T-helper 2 cell (primary cell): ENCODE data around the gene SNX4.
A peak's percentile ranks its signal among the peaks of the same experiment; 100 is the strongest.
"Not testable (repeated sequence)": the region's sequence is repeated elsewhere in the genome, so short reads cannot be mapped to it uniquely, and the experiment has no call there.

Source experiments
- DNase-seq, 5 experiments: peaks; one replicate each; pipeline versions ENCODE4 v3.0.0 to v3.0.0-alpha.2; 2012 to 2022
- total RNA-seq, 2 donors: gene quantifications; one replicate each; lab custom pipeline; 2026; lab: John Stamatoyannopoulos, UW

SNX4 gene
- 18.4 to 21.7 reads per million in 2 donors for total RNA-seq

DNA sequence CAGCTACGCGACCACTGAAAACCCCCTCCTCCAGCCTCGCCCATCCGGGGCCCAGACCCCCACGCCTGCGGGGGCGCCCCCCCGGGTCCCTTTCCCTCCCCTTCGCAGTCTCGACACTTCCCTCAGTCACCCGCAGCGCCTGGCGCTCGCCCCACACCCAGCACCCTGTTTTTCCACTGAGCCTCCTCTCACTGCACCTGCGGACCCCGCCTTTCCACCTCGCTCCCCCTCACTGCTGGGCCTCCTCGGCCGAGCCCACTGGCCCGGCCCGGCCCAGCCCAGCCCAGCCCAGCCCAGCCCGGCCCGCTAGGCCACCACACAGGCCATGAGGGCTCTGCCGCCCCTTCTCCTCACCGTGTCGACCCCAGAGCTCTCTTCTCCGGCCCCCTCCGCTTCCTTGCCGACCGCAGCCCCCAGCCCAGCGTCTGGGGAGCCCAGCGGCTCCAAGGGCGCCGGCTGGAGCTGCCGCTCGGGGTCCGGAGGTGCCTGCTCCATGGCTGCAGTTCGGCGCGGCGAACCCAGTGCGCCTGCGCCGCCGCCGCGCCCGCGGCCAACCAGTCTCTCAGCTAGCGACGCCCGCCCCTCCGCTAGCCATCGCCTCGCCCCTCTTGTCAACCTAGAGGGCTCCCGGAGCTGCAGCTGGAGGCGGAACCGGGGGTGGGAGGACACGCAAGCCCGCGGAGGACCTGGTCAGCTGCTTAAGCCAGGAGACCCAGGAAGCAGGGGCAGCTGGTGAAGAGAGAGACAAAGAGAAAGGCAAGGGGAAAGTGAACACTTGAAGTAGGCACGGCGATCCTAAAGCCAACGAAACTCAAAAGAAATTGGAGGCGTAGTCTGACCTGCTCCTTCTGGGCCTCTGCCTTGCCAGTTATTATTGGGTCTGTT is at the start of gene SNX4:
TSS of gene SNX4 (minus strand) at position 525 of the 885 bp plus-strand sequence. CDS start at position 495, 30 bp downstream.
- peak; percentile 74 to 92 (median 79) for DNase-seq

DNA sequence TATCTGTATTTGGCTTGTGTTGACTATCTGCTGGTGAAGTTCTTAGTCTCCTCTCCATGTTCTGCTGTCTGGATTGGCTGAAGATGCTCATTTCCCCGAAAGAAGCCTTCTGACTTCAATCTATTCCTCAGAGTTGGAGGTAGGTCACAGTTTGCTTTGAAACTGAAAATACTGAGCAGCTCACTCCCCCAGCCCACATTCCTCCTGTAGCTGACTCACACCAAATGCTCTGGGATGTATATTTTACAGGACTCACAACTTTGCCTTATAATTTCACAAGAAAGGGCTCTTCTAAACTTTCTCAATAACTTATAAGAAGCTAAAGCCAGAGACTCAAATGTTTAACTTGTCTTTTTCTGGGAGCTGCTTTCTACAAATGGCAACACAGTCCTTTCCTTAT is 36.3 kb upstream of the SNX4 start:
- DNase-seq = no peak

DNA sequence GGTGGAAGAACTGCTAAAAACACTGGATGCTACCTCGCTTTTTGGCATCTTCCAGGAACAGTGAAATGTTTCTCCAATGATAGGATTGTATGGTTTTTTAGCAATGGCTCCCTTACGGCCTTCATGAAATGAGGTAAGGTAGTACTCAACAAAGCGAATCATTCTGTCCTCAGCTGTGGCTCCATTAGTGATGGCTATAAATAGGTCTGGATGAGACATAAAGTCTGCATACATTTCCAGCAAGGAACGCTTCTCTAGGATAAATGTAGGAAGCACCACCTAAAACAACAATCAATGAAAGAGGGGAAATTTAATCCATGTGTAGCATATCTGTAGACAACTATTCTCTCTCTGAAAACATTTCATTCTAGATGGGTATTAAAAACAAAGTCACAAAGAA is 32.4 kb upstream of the SNX4 start:
- DNase-seq = no peak

DNA sequence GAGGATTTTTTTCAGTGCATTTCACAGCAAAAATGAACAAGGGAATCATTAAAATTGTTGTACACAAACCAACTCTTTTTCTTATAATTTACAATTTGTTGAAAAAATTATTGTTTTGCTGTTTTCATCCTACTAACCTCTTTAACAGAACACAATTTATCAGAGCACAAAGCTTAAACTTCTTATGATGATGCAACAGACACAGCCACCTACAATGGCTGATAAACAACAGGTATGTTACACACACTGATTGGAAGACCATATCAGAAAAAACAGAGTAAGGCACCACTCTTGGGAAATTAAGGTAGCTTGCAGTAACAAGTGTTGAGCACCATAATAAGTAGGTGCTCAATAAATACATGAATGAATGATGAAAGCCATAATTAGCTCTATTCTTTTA is 8.9 kb upstream of the SNX4 start:
- no peak for DNase-seq

DNA sequence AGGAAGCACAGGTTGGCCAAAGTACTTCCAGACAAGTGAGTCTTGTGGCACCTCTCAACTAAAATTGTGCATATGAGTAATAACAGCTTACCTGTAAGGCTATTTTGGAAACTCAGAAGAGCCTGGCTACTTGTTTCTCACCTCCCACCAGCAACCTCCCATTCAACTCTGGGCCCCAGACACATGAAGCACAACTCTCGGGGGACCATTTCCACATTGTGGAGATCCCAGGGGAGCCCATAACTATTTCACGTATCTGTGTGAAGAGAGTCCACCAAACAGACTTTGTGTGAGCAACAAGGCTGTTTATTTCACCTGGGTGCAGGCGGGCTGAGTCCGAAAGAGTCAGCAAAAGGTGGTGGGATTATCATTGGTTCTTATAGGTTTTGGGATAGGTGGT is 5.2 kb upstream of the SNX4 start:
- DNase-seq = no peak

DNA sequence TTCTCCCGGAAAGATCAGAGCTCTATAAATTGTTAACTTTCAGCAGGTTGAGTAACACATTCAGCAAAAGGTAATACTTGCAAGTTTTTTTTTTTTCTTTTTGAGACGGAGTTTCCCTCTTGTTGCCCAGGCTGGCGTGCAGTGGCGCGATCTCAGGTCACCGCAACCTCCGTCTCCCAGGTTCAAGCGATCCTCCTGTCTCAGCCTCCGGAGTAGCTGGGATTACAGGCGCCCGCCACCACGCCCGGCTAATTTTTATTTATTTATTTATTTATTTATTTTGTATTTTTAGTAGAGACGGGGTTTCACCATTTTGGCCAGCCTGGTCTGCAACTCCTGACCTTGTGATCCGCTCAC is 539 bp upstream of the SNX4 start:
- not testable (repeated sequence) for DNase-seq

DNA sequence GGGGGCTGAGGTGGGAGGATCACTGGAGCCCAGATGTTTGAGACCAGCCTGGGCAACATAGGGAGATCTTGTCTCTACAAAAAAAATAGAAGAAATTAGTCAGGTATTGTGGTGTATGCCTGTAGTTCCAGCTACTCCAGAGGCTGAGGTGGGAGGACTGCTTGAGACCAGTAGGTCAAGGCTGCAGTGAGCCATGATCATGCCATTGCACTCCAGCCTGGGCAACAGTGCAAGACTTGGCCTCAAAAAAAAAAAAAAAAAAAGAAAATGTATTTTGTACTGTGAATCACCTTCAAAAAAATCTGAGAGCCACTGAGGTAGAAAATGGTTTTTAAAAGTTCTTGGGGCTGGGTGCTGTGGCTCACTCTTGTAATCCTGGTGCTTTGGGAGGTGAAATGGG is 4.6 kb downstream of the SNX4 start:
- DNase-seq = no peak

DNA sequence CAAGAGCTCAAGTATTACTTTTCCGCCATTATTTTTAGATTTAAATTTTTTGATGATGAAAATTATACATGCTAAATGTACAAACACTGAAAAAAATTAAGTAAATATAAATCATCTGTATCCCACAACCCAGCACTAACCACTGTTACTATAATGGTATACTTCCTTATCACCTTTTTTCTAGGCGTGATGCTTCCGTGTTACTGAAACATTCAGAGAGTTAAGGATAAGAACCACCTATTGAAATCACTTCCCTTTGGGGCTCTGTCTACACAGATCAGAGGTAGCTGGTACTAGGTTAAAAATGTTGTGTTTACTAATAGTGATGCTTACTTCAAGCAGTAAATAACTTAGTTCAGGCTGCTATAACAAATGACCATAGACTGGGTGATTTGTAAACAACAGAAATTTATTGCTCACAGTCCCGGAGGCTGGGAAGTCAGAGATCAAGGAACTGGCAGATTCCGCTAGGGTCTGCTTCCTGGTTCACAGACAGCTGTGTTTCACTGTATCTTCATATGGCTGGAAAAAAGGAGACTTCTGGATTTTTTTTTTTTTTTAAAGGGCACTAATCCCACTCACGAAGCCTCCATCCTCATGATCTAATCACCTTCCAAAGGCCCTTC is 6.4 kb downstream of the SNX4 start:
- DNase-seq = no peak

DNA sequence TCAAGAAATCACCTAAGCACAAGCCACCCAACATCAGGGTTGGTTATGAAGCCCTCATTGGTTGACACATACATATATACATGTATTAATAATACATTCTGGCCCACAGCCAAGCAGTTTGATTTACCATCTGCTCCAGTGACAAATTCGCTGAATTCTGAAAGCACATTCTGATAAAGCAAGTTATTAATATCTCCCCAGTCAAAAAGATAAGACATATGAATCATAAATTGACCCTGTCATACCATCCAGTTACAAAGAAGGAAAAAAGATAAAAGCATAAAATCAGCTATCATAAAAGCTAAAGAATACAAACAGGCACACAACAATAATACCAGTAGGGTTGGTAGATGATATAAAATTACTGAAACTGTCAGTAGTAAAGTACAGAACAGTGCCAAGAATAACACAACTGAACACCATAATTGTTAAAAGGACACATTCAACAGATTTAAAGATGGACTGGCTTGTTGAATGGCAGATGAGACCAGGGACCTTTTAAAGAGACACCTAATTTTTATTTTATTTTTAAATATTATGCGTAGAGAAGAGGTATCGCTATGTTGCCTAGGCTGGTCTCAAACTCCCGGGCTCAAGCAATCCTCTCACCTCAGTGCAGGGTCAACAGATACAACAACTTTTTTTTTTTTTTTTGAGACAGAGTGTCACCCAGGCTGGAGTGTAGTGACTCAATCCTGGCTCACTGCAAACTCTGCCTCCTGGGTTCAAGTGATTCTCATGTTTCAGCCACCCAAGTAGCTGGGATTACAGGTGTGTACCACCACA is 7.7 kb downstream of the SNX4 start:
- DNase-seq = peak in 1 of 5 experiments; percentile 68

DNA sequence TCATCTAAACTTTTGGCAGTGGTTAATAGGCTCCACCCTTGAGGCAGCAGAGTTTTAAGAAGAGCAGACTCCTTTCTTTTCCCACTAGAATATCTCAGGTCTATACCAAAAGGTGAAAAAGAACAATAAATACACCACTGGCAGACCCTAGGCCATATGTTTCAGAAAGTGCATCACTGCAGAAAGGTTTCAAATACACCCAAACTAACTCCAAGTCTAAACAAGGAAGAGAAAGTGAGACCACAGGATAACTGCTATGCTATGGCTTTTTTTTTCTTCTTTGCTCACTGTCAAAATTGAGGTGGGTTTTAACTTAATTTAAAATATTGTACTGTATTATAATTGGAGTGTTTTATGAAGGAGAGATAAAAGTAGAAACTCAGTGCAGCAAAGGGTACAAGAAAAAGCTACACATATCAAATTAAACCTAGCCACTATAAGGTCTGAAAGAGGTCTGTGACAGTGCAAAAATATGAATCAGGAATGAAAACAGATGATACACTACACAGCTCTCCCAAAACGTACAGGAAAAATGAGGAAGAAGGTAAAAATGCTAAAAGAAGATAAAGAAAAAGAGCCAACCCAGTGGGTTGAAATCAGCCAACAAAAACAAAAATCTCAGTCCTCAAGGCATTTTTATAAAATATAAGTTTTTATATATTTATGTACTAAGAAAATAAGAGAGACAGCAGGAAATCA is 8.4 kb downstream of the SNX4 start:
- DNase-seq = no peak

DNA sequence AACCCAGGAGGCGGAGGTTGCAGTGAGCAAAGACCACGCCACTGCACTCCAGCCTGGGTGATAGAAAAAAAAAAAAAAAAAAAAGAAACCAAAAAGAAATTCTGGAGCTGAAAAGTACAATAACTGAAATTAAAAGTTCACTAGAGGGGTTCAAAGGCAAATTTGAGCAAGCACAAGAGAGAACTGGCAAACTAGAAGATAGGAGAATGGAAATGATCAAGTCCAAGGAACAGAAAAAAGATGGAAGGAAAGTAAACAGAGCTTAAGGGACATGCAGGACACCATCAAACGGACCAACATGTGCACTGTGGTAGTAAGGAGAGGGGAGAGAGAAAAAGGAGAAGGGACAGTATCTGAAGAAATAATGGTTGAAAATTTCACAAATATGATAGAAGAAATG is 12.9 kb downstream of the SNX4 start:
- DNase-seq = no peak

DNA sequence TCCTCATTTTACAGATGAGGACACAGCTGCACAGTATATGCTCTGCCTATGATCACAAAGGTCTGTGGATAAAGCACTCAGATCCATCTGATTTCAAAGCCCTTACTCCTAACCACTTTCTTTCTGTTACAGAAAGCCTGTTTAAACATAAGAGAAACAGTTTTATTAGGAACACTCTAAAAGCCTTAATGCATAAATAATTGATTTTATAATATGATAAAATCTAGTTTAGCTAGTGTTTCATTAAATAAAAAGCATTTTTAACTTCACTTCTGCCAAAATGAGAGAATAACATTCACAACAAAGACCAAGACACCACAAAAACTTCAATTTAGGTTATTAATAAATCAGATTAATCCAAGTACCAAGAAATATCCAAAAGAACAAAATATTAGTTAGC is 21.4 kb downstream of the SNX4 start:
- DNase-seq = no peak

DNA sequence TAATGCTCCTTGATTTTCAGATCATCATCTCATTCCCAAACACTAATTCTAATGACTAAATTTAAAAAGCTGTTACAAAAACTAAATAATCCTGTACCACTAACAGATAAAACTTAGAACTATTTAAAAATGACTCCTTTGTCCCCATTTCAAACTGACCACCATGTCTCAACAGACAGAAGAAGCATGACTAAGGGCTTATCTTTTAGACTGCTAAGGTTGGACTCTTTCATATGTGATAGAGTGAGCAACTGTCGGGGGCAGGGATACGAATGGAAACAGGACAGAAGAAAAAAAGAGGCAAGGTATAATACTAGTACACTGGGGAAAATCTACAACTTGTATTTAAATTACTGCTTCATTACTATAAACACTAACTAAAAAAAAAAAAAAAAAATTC is 23.3 kb downstream of the SNX4 start:
- DNase-seq = no peak

DNA sequence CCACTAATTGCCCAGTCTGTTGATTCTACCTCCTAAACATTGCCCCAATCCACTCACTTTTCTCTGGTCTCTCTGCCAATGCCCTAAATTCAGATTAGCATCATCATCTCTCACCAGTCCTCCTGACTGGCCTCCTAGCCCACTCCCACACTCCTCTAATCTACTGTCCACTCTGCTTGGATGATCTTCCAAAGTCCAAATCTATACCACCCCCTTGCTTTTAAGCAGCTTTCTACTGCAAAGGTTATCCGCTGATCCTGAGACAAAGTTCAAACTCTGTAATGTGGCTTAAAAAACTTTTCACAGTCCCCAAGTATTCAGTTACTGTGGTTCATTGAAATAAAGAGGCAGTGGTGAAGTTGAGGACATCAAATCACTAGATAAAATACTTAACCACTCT is 37.6 kb downstream of the SNX4 start:
- no peak for DNase-seq

DNA sequence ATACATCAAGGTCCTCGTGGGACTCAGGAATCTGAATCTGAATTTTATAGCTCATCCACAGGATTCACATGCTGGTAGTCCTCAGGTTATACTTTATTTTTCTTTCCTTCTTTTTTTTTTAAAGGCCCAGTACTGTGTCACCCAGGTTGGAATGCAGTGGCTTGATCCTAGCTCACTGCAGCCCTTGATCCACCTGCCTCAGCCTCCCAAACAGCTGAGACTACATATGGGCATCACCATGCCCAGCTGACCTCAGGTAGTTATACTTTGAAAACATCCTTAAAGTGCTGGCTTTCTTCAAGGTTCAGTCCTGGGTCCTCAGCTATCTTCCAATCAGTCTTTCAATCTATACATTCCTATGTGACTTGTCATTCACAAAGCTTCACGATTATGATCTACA is 38.2 kb downstream of the SNX4 start:
- no peak for DNase-seq

DNA sequence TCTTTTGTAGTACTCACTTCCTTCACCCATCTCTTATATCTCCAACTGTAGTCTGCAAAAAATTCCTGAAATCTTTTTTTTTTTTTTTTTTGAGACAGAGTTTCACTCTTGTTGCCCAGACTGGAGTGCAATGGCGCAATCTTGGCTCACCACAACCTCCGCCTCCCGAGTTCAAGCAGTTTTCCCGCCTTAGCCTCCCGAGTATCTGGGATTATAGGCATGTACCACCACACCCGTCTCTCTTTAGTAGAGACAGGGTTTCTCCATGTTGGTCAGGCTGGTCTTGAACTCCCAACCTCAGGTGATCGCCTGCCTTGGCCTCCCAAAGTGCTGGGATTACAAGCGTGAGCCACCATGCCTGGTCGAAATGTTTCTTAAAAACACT is 38.6 kb downstream of the SNX4 start:
- not testable (repeated sequence) for DNase-seq

DNA sequence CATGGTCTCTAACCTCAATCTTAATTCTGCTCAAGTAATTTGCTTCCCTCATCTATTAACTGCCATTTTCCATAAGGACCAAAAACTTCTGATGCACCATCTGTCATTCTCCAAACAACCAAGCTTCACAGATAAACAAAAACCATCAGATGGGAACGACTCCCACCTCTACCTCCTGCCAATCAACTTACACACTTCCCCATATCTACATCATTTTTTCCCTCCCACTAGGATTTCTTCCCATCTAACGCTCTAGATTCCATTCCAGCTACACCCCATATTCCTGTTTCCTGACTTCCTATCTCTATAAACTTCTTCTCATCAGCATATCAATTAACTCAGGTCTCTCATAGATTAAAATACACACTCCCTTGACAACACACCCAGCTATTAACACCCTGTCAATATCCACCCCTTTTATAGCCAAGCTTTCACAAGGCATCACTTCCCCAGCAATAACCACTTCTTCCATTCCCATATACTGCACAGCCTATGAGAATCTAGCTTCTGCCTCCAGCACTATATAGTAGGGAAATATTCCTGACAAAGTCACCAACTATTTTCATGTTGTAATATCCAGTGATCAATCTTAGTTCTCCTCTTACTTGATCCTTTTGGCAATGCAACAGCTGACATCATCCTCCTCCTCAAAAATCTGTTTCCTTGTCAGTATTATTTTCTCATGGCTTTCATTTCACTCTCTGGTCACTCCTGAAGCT is 39.2 kb downstream of the SNX4 start:
- DNase-seq = no peak

DNA sequence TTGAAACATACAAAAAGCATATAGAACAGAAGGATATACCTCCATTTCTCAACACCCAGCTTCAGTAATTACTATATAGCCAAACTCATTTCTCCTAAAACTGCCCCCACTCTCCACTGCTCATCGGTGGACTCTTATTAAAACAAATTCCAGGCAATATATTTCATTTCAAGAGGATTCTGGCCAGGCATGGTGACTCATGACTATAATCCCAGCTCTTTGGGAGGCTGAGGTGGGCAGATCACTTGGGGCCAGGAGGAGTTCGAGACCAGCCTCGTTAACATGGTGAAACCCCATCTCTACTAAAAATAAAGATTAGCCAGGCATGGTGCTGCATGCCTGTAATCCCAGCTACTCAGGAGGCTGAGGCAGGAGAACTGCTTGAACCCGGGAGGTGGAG is 40.9 kb downstream of the SNX4 start:
- no peak for DNase-seq

DNA sequence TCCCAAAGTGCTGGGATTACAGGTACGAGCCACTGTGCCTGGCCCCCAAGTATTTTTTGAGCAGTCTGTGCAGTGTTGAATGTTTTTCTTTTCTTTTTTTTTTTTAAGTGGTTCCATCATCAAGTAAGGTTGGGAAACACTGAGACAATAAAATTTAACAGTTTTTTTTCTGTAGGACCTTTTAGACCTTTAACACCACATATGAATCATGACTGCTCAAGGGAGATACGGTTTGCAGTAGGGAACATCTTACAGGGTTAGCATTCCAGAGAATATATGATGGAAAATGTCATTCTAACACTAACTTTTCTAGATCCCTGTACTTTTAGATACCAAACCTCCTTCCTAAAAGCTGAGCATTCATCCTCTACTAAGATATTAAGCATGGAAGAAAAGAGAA is 41.7 kb downstream of the SNX4 start:
- no peak for DNase-seq

DNA sequence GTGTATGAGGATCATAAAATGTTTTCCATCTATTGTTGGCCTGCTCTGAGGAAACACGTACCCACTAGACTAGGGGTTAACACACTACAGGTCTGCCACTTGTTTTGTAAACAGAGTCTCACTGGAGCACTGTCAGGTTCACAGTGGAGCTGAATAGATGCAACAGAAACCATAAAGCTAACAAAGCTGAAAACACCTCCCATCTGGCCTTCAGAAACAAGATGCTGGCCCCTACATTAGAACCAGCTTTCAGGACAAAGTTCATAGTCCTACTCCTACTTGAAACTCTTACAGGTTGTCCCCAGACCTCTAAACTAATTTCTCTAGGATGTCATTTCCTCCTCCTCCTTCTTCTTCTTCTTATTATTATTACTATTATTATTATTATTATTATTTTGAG is 42.3 kb downstream of the SNX4 start:
- DNase-seq = no peak

DNA sequence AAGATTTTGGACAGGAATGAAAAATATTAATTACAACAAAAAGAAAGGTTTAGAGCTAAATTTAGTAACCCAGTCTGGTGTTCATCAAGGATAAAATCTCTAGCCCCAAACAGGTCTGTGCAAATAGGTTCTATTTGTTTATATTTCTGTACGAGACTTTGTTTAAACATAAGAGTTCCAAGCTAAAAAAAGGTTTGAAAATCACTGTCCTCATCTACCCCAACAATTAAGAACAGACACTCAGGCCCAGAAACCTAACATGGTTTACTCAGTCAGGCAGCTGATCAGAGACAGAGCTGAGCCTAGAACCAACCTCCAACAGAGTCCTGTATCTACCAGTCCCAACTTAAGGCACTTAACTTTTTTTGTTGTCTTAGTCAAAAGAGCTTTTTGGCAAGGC is 49.3 kb downstream of the SNX4 start:
- no peak for DNase-seq

DNA sequence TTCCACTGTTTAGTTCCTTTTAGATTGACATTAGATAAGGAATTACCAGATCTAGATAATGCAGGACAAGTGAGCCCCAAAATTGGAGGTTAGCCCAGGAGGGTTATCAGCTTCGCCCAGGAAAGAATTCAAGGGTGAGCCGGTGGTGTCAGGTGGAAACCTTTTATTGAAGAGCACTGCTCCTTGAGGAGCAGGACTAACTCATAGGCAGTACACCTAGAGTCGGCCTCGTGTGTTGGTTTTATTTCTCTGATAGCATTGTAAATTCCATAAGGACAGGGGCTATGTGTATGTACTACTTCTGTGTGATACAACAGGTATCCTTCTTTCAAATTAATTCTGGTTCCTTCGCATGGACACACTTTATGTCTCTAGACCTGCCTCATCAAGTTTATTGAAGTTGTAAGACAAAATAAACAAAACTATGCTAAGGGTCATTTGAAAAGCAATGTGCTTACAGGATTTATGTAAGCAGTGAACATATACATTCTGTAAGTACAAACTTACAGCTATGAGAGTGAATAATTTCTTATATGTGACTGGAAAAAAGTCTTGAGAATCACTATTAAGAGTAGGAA is 57.2 kb downstream of the SNX4 start:
- no peak for DNase-seq
